ENCODE measurements around the gene AP4E1.

AP4E1 gene

GRCh38 chr15:50880651-50881114 is 27.8 kb upstream of the AP4E1 start:
- no peak overlapping the region for H3K4me3 ChIP-seq (ENCODE audit: low read depth, low read length)
- no peak for TF ChIP-seq CTCF (IDR thresholded peaks at IDR 0.05; ENCODE audit: low read depth, low read length, missing control alignments)
- peak; percentile 77 for DNase-seq (ENCODE audit: low read depth)

- no peak for TF ChIP-seq CTCF (IDR thresholded peaks at IDR 0.05; ENCODE audit: low read depth, low read length, missing control alignments)
- no peak overlapping the region; the same call in 1 of the 2 replicates for H3K4me3 ChIP-seq (ENCODE audit: low read depth, low read length)
- peak; percentile 51 for DNase-seq (ENCODE audit: low read depth)
Observed at GRCh38 chr15:50881121-50882048, 27.1 kb upstream of the AP4E1 start.

GRCh38 chr15:50883903-50884302 is 24.6 kb upstream of the AP4E1 start:
- no peak for TF ChIP-seq CTCF (IDR thresholded peaks at IDR 0.05; ENCODE audit: low read depth, low read length, missing control alignments)
- H3K4me3 ChIP-seq (ENCODE audit: low read depth, low read length), result no peak overlapping the region
- DNase-seq (ENCODE audit: low read depth), result peak; percentile 64

GRCh38 chr15:50884540-50884939 is 23.9 kb upstream of the AP4E1 start:
- no peak for TF ChIP-seq CTCF (IDR thresholded peaks at IDR 0.05; ENCODE audit: low read depth, low read length, missing control alignments)
- no peak for DNase-seq (ENCODE audit: low read depth)
- no peak overlapping the region for H3K4me3 ChIP-seq (ENCODE audit: low read depth, low read length)

GRCh38 chr15:50886139-50886467 is 22.4 kb upstream of the AP4E1 start:
- DNase-seq (ENCODE audit: low read depth), result no peak
- H3K4me3 ChIP-seq (ENCODE audit: low read depth, low read length), result no peak overlapping the region; the same call in 1 of the 2 replicates
- TF ChIP-seq CTCF (IDR thresholded peaks at IDR 0.05; ENCODE audit: low read depth, low read length, missing control alignments), result no peak

- no peak overlapping the region for H3K4me3 ChIP-seq (ENCODE audit: low read depth, low read length)
- no peak for TF ChIP-seq CTCF (IDR thresholded peaks at IDR 0.05; ENCODE audit: low read depth, low read length, missing control alignments)
- no peak for DNase-seq (ENCODE audit: low read depth)
Observed at GRCh38 chr15:50886611-50887345, 21.7 kb upstream of the AP4E1 start.
